Neural progenitor cell (in vitro differentiated cells): ENCODE results near the gene GLIS1.

ENCODE experiments used
- EZH2 ChIP-seq: fragments of 200-600 bp; sonication (generic); IDR thresholded peaks from 2 replicates; pipeline ENCODE4 v1.6.1; 2017; ENCODE audit warnings: antibody characterized with exemption, mild to moderate bottlenecking, moderate library complexity
- EZH2phosphoT487 ChIP-seq: fragments of 200-600 bp; sonication (generic); IDR thresholded peaks from 2 replicates; pipeline ENCODE4 v1.6.1; 2017; ENCODE audit warnings: antibody characterized with exemption
- TF ChIP-seq, protein P1 (sequence below): fragments of 200-600 bp; sonication (generic); IDR thresholded peaks from 2 replicates; pipeline ENCODE4 v1.5.1; 2017; ENCODE audit warnings: antibody characterized with exemption, mild to moderate bottlenecking

GRCh38 chr1:53501065-53502005 lies 237.6 kb downstream of the GLIS1 start:
- TF ChIP-seq, protein P1, sequence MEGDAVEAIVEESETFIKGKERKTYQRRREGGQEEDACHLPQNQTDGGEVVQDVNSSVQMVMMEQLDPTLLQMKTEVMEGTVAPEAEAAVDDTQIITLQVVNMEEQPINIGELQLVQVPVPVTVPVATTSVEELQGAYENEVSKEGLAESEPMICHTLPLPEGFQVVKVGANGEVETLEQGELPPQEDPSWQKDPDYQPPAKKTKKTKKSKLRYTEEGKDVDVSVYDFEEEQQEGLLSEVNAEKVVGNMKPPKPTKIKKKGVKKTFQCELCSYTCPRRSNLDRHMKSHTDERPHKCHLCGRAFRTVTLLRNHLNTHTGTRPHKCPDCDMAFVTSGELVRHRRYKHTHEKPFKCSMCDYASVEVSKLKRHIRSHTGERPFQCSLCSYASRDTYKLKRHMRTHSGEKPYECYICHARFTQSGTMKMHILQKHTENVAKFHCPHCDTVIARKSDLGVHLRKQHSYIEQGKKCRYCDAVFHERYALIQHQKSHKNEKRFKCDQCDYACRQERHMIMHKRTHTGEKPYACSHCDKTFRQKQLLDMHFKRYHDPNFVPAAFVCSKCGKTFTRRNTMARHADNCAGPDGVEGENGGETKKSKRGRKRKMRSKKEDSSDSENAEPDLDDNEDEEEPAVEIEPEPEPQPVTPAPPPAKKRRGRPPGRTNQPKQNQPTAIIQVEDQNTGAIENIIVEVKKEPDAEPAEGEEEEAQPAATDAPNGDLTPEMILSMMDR: peak; percentile 8
- TF ChIP-seq EZH2phosphoT487 (no peak), EZH2 (no peak)
